SU-DHL-6 (cell line): ENCODE results near the gene TSPAN18.

Experiments
- H2AFZ ChIP-seq: fragments of 200-600 bp; sonication (generic); 2 replicates; pipeline ENCODE4 v1.6.1; 2014; ENCODE audit warnings: low read depth, mild to moderate bottlenecking, moderate library complexity, mixed read lengths, antibody characterized with exemption, low read length; ENCODE audit not compliant: severe bottlenecking
- H3F3A ChIP-seq: fragments of 200-600 bp; shearing (Covaris generic); 2 replicates; pipeline ENCODE4 v1.6.0; 2016; ENCODE audit warnings: antibody characterized with exemption, mild to moderate bottlenecking; ENCODE audit not compliant: insufficient read depth
- H3K27ac ChIP-seq: fragments of 200-600 bp; sonication (generic); 2 replicates; pipeline ENCODE4 v1.5.1; 2016; ENCODE audit warnings: low read depth, mild to moderate bottlenecking, low read length, moderate library complexity, mixed read lengths
- H3K27me3 ChIP-seq: fragments of 200-600 bp; sonication (generic), shearing (Covaris generic); 2 replicates; pipeline ENCODE4 v1.6.0; 2014; ENCODE audit warnings: mild to moderate bottlenecking, low read length
- H3K36me3 ChIP-seq: fragments of 200-600 bp; sonication (generic); 2 replicates; pipeline ENCODE4 v1.6.1; 2014; ENCODE audit warnings: mild to moderate bottlenecking, low read length, mixed read lengths
- H3K4me2 ChIP-seq: fragments of 300-600, 200-600 bp; shearing (Covaris generic), sonication (generic); 2 replicates; pipeline ENCODE4 v1.6.0; 2014; ENCODE audit warnings: low read length, low read depth, mild to moderate bottlenecking; ENCODE audit not compliant: poor library complexity, severe bottlenecking
- H3K4me3 ChIP-seq: fragments of 200-600 bp; sonication (generic); 2 replicates; pipeline ENCODE4 v1.5.1; 2014; ENCODE audit warnings: antibody characterized with exemption, low read length, mild to moderate bottlenecking, mixed read lengths; ENCODE audit not compliant: insufficient read depth, poor library complexity, severe bottlenecking
- H3K79me2 ChIP-seq: fragments of 200-600 bp; sonication (generic); 2 replicates; pipeline ENCODE4 v1.6.1; 2014; ENCODE audit warnings: mild to moderate bottlenecking, low read length, moderate library complexity; ENCODE audit not compliant: insufficient read depth
- H3K9ac ChIP-seq: fragments of 200-600 bp; sonication (generic); 2 replicates; pipeline ENCODE4 v1.7.0; 2014; ENCODE audit warnings: mild to moderate bottlenecking, low read length
- H3K9me2 ChIP-seq: fragments of 200-600 bp; sonication (generic); replicated peaks from 2 replicates; pipeline ENCODE4 v1.6.1; 2014; ENCODE audit warnings: low read length; ENCODE audit not compliant: insufficient read depth
- H3K9me3 ChIP-seq: fragments of 200-600 bp; sonication (generic); 2 replicates; pipeline ENCODE4 v1.6.1; 2014; ENCODE audit warnings: low read length, mixed read lengths; ENCODE audit not compliant: insufficient read depth
- H4K20me1 ChIP-seq: fragments of 200-600 bp; sonication (generic); 2 replicates; pipeline ENCODE4 v1.6.1; 2014; ENCODE audit warnings: low read depth, mild to moderate bottlenecking, antibody characterized with exemption, low read length, moderate library complexity, mixed read lengths
- CTCF ChIP-seq: fragments of 200-600 bp; sonication (generic); IDR thresholded peaks from one replicate; pipeline ENCODE4 v1.5.1; 2017; ENCODE audit warnings: antibody characterized with exemption, mild to moderate bottlenecking, low read length, moderate library complexity; ENCODE audit not compliant: insufficient read depth, poor library complexity, severe bottlenecking
- EZH2phosphoT487 ChIP-seq: fragments of 200-600 bp; sonication (generic), shearing (Covaris generic); conservative IDR thresholded peaks from 2 replicates; pipeline ENCODE4 v1.6.1; 2018; ENCODE audit warnings: mild to moderate bottlenecking, antibody characterized with exemption, low read length, moderate library complexity, mixed read lengths

The TSPAN18 gene

GRCh38 chr11:44709281-44709562 is 17.5 kb upstream of the TSPAN18 start:
- no peak overlapping the region for H3K4me2 ChIP-seq
- H3K79me2 ChIP-seq, result no peaks in the 10 kb centered on the region
- H2AFZ ChIP-seq, result no peak overlapping the region
- no peak overlapping the region for H3K4me3 ChIP-seq
- no peaks in the 10 kb centered on the region for H3K9me2 ChIP-seq
- H3K9me3 ChIP-seq, result no peaks in the 10 kb centered on the region
- H3K27ac ChIP-seq, result no peak overlapping the region
- H3F3A ChIP-seq, result no peaks in the 10 kb centered on the region
- H3K9ac ChIP-seq, result no peak overlapping the region
- no peaks in the 10 kb centered on the region for H3K27me3 ChIP-seq
- H3K36me3 ChIP-seq, result no peaks in the 10 kb centered on the region
- H4K20me1 ChIP-seq, result no peaks in the 10 kb centered on the region
- TF ChIP-seq CTCF (no peak), EZH2phosphoT487 (no peak)

- H3K9ac ChIP-seq, result no peak overlapping the region
- H3K79me2 ChIP-seq, result no peaks in the 10 kb centered on the region
- no peak for TF ChIP-seq CTCF
- H3K9me3 ChIP-seq, result no peaks in the 10 kb centered on the region
- no peak overlapping the region for H3K4me3 ChIP-seq
- H3K27ac ChIP-seq, result no peak overlapping the region
- no peaks in the 10 kb centered on the region for H3K9me2 ChIP-seq
- H3K27me3 ChIP-seq, result no peaks in the 10 kb centered on the region
- no peaks in the 10 kb centered on the region for H3K36me3 ChIP-seq
- H4K20me1 ChIP-seq, result no peaks in the 10 kb centered on the region
- no peak overlapping the region for H3K4me2 ChIP-seq
- H2AFZ ChIP-seq, result no peak overlapping the region
- no peaks in the 10 kb centered on the region for H3F3A ChIP-seq
Measured at GRCh38 chr11:44709966-44710365, 16.8 kb upstream of the TSPAN18 start.

- no peaks in the 10 kb centered on the region for H3K9me2 ChIP-seq
- no peak overlapping the region for H3K27ac ChIP-seq
- no peaks in the 10 kb centered on the region for H3K9me3 ChIP-seq
- H2AFZ ChIP-seq, result no peak overlapping the region
- H3K4me3 ChIP-seq, result no peak overlapping the region
- H3K27me3 ChIP-seq, result no peaks in the 10 kb centered on the region
- H3K79me2 ChIP-seq, result no peaks in the 10 kb centered on the region
- TF ChIP-seq EZH2phosphoT487, result no peak
- no peak for TF ChIP-seq CTCF
- no peaks in the 10 kb centered on the region for H3K36me3 ChIP-seq
- H3K9ac ChIP-seq, result no peak overlapping the region
- no peaks in the 10 kb centered on the region for H3F3A ChIP-seq
- no peak overlapping the region for H3K4me2 ChIP-seq
- H4K20me1 ChIP-seq, result no peaks in the 10 kb centered on the region
Measured at GRCh38 chr11:44711113-44711786, 15.5 kb upstream of the TSPAN18 start.
